GM19025 (cell line): ENCODE data around the gene PEPD.

Experiments
- ATAC-seq: cut with Tn5 transposase; IDR thresholded peaks from one replicate; pipeline ENCODE4 v1.9.1; 2021; ENCODE audit warnings: mild to moderate bottlenecking, low read depth, moderate library complexity; ENCODE audit not compliant: unreplicated experiment

Gene PEPD

GRCh38 chr19:33412601-33413425 is 108.8 kb downstream of the PEPD start:
- no peak for ATAC-seq

GRCh38 chr19:33411621-33412180 is 109.9 kb downstream of the PEPD start:
- no peak for ATAC-seq

GRCh38 chr19:33410915-33411401 is 110.6 kb downstream of the PEPD start:
- no peak for ATAC-seq

GRCh38 chr19:33409906-33410685 is 111.5 kb downstream of the PEPD start:
- ATAC-seq = no peak

GRCh38 chr19:33408538-33409434 is 112.8 kb downstream of the PEPD start:
- ATAC-seq = no peak

GRCh38 chr19:33408116-33408515 is 113.5 kb downstream of the PEPD start:
- no peak for ATAC-seq

GRCh38 chr19:33407716-33408115 is 113.9 kb downstream of the PEPD start:
- ATAC-seq = no peak

- no peak for ATAC-seq
Measured at GRCh38 chr19:33407140-33407551, 114.4 kb downstream of the PEPD start.

GRCh38 chr19:33406521-33407139 is 115.0 kb downstream of the PEPD start:
- ATAC-seq = no peak

GRCh38 chr19:33405553-33406461 is 115.8 kb downstream of the PEPD start:
- ATAC-seq = no peak

- no peak for ATAC-seq
Measured at GRCh38 chr19:33405254-33405552, 116.4 kb downstream of the PEPD start.

GRCh38 chr19:33404506-33405253 is 116.9 kb downstream of the PEPD start:
- no peak for ATAC-seq

GRCh38 chr19:33403973-33404304 is 117.7 kb downstream of the PEPD start:
- ATAC-seq = no peak

GRCh38 chr19:33403221-33403972 is 118.2 kb downstream of the PEPD start:
- ATAC-seq = no peak

GRCh38 chr19:33402421-33403220 is 119.0 kb downstream of the PEPD start:
- no peak for ATAC-seq

- no peak for ATAC-seq
Measured at GRCh38 chr19:33401683-33402420, 119.7 kb downstream of the PEPD start.
